ENCODE measurements around the gene ZNF407.

The ZNF407 gene

GRCh38 chr18:75068682-75069435, 471.2 kb downstream of the ZNF407 start:
- Histone ChIP-seq H3K9me3 (ENCODE audit: control insufficient read depth, low read depth, low read length) (no peaks in the 10 kb centered on the region), H3K27ac (ENCODE audit: low read length) (no peak overlapping the region), H3K4me1 (ENCODE audit: control insufficient read depth, low read depth, low read length) (no peaks in the 10 kb centered on the region), H3K9ac (ENCODE audit: low read length) (no peak overlapping the region), H3K4me3 (ENCODE audit: low read length) (no peak overlapping the region), H3K36me3 (ENCODE audit: control insufficient read depth, low read depth, low read length) (no peaks in the 10 kb centered on the region), H3K27me3 (ENCODE audit: control insufficient read depth, insufficient read depth, low read length) (no peaks in the 10 kb centered on the region)

- H3K27me3 ChIP-seq (ENCODE audit: control insufficient read depth, insufficient read depth, low read length): no peaks in the 10 kb centered on the region
- no peaks in the 10 kb centered on the region for H3K9me3 ChIP-seq (ENCODE audit: control insufficient read depth, low read depth, low read length)
- no peaks in the 10 kb centered on the region for H3K36me3 ChIP-seq (ENCODE audit: control insufficient read depth, low read depth, low read length)
- H3K9ac ChIP-seq (ENCODE audit: low read length): no peak overlapping the region
- H3K4me3 ChIP-seq (ENCODE audit: low read length): no peak overlapping the region
- H3K27ac ChIP-seq (ENCODE audit: low read length): no peak overlapping the region
- no peaks in the 10 kb centered on the region for H3K4me1 ChIP-seq (ENCODE audit: control insufficient read depth, low read depth, low read length)
Observed at GRCh38 chr18:75070235-75070624, 472.6 kb downstream of the ZNF407 start.

- Histone ChIP-seq H3K9ac (ENCODE audit: low read length) (no peak overlapping the region), H3K9me3 (ENCODE audit: control insufficient read depth, low read depth, low read length) (no peaks in the 10 kb centered on the region), H3K4me1 (ENCODE audit: control insufficient read depth, low read depth, low read length) (no peaks in the 10 kb centered on the region), H3K27ac (ENCODE audit: low read length) (no peak overlapping the region), H3K4me3 (ENCODE audit: low read length) (no peak overlapping the region), H3K27me3 (ENCODE audit: control insufficient read depth, insufficient read depth, low read length) (no peaks in the 10 kb centered on the region), H3K36me3 (ENCODE audit: control insufficient read depth, low read depth, low read length) (no peaks in the 10 kb centered on the region)
Observed at GRCh38 chr18:75070625-75071483, 473.2 kb downstream of the ZNF407 start.

- no peaks in the 10 kb centered on the region for H3K4me1 ChIP-seq (ENCODE audit: control insufficient read depth, low read depth, low read length)
- no peaks in the 10 kb centered on the region for H3K36me3 ChIP-seq (ENCODE audit: control insufficient read depth, low read depth, low read length)
- H3K27ac ChIP-seq (ENCODE audit: low read length): no peak overlapping the region
- no peaks in the 10 kb centered on the region for H3K27me3 ChIP-seq (ENCODE audit: control insufficient read depth, insufficient read depth, low read length)
- H3K9me3 ChIP-seq (ENCODE audit: control insufficient read depth, low read depth, low read length): no peaks in the 10 kb centered on the region
- no peak overlapping the region for H3K4me3 ChIP-seq (ENCODE audit: low read length)
- H3K9ac ChIP-seq (ENCODE audit: low read length): no peak overlapping the region
Observed at GRCh38 chr18:75071484-75071785, 473.8 kb downstream of the ZNF407 start.

GRCh38 chr18:75071866-75072671, 474.4 kb downstream of the ZNF407 start:
- Histone ChIP-seq H3K27me3 (ENCODE audit: control insufficient read depth, insufficient read depth, low read length) (no peaks in the 10 kb centered on the region), H3K4me1 (ENCODE audit: control insufficient read depth, low read depth, low read length) (no peaks in the 10 kb centered on the region), H3K9ac (ENCODE audit: low read length) (no peak overlapping the region), H3K27ac (ENCODE audit: low read length) (no peak overlapping the region), H3K9me3 (ENCODE audit: control insufficient read depth, low read depth, low read length) (no peaks in the 10 kb centered on the region), H3K36me3 (ENCODE audit: control insufficient read depth, low read depth, low read length) (no peaks in the 10 kb centered on the region), H3K4me3 (ENCODE audit: low read length) (no peak overlapping the region)

GRCh38 chr18:75072672-75073371, 475.2 kb downstream of the ZNF407 start:
- H3K4me3 ChIP-seq (ENCODE audit: low read length): no peak overlapping the region
- H3K9me3 ChIP-seq (ENCODE audit: control insufficient read depth, low read depth, low read length): no peaks in the 10 kb centered on the region
- H3K27ac ChIP-seq (ENCODE audit: low read length): no peak overlapping the region
- no peaks in the 10 kb centered on the region for H3K36me3 ChIP-seq (ENCODE audit: control insufficient read depth, low read depth, low read length)
- no peaks in the 10 kb centered on the region for H3K4me1 ChIP-seq (ENCODE audit: control insufficient read depth, low read depth, low read length)
- H3K27me3 ChIP-seq (ENCODE audit: control insufficient read depth, insufficient read depth, low read length): no peaks in the 10 kb centered on the region
- H3K9ac ChIP-seq (ENCODE audit: low read length): no peak overlapping the region

- no peak overlapping the region for H3K9ac ChIP-seq (ENCODE audit: low read length)
- no peaks in the 10 kb centered on the region for H3K36me3 ChIP-seq (ENCODE audit: control insufficient read depth, low read depth, low read length)
- H3K4me3 ChIP-seq (ENCODE audit: low read length): no peak overlapping the region
- H3K27me3 ChIP-seq (ENCODE audit: control insufficient read depth, insufficient read depth, low read length): no peaks in the 10 kb centered on the region
- no peak overlapping the region for H3K27ac ChIP-seq (ENCODE audit: low read length)
- H3K4me1 ChIP-seq (ENCODE audit: control insufficient read depth, low read depth, low read length): no peaks in the 10 kb centered on the region
- no peaks in the 10 kb centered on the region for H3K9me3 ChIP-seq (ENCODE audit: control insufficient read depth, low read depth, low read length)
Observed at GRCh38 chr18:75073654-75074053, 476.0 kb downstream of the ZNF407 start.

GRCh38 chr18:75074196-75075015, 476.7 kb downstream of the ZNF407 start:
- Histone ChIP-seq H3K27me3 (ENCODE audit: control insufficient read depth, insufficient read depth, low read length) (no peaks in the 10 kb centered on the region), H3K9ac (ENCODE audit: low read length) (no peak overlapping the region), H3K4me3 (ENCODE audit: low read length) (no peak overlapping the region)

GRCh38 chr18:75075016-75075305, 477.3 kb downstream of the ZNF407 start:
- Histone ChIP-seq H3K9ac (ENCODE audit: low read length) (no peak overlapping the region), H3K4me1 (ENCODE audit: control insufficient read depth, low read depth, low read length) (no peaks in the 10 kb centered on the region), H3K9me3 (ENCODE audit: control insufficient read depth, low read depth, low read length) (no peaks in the 10 kb centered on the region), H3K27me3 (ENCODE audit: control insufficient read depth, insufficient read depth, low read length) (no peaks in the 10 kb centered on the region), H3K27ac (ENCODE audit: low read length) (no peak overlapping the region), H3K36me3 (ENCODE audit: control insufficient read depth, low read depth, low read length) (no peaks in the 10 kb centered on the region), H3K4me3 (ENCODE audit: low read length) (no peak overlapping the region)

More at GRCh38 chr18:75074196-75075015, 476.7 kb downstream of the ZNF407 start:
- Histone ChIP-seq H3K4me1 (ENCODE audit: control insufficient read depth, low read depth, low read length) (no peaks in the 10 kb centered on the region), H3K36me3 (ENCODE audit: control insufficient read depth, low read depth, low read length) (no peaks in the 10 kb centered on the region), H3K27ac (ENCODE audit: low read length) (no peak overlapping the region), H3K9me3 (ENCODE audit: control insufficient read depth, low read depth, low read length) (no peaks in the 10 kb centered on the region)

GRCh38 chr18:75075429-75075841, 477.8 kb downstream of the ZNF407 start:
- H3K9me3 ChIP-seq (ENCODE audit: control insufficient read depth, low read depth, low read length): no peaks in the 10 kb centered on the region
- no peak overlapping the region for H3K4me3 ChIP-seq (ENCODE audit: low read length)
- H3K4me1 ChIP-seq (ENCODE audit: control insufficient read depth, low read depth, low read length): no peaks in the 10 kb centered on the region
- H3K9ac ChIP-seq (ENCODE audit: low read length): no peak overlapping the region
- H3K27ac ChIP-seq (ENCODE audit: low read length): no peak overlapping the region
- H3K27me3 ChIP-seq (ENCODE audit: control insufficient read depth, insufficient read depth, low read length): no peaks in the 10 kb centered on the region
- H3K36me3 ChIP-seq (ENCODE audit: control insufficient read depth, low read depth, low read length): no peaks in the 10 kb centered on the region

All from iPS-18a (cell line).